Raji (cell line): ENCODE measurements around the gene CAST.

Experiments used
- POLR2A ChIP-seq: IDR thresholded peaks from 2 replicates; pipeline ENCODE4 v1.6.1; 2011; ENCODE audit warnings: low read depth, low read length, control low read depth; ENCODE audit not compliant: insufficient read depth

The CAST gene

GRCh38 chr5:96761618-96762017 lies 99.4 kb downstream of the CAST start:
- no peak for TF ChIP-seq POLR2A

- no peak for TF ChIP-seq POLR2A
Observed at GRCh38 chr5:96763026-96763425, 100.8 kb downstream of the CAST start.

DNA sequence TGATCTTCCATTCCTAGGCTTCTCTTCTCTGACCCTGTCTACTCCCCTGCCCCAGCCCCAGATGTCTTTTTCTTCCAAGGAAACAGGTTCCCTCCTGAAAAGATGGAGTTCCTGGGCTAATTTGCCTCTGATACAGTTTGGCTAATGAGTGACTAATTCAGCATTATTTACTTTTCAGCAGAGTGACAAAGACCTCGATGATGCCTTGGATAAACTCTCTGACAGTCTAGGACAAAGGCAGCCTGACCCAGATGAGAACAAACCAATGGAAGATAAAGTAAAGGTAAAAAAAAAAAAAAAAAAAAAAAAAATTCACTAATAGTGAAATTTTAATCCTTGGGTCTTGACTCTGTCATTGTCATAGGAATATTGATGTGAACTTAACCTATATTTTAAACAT lies 102.9 kb downstream of the CAST start:
- TF ChIP-seq POLR2A = no peak

- no peak for TF ChIP-seq POLR2A
Observed at GRCh38 chr5:96768708-96769251, 106.6 kb downstream of the CAST start.

- no peak for TF ChIP-seq POLR2A
Observed at GRCh38 chr5:96771395-96771794, 109.2 kb downstream of the CAST start.

DNA sequence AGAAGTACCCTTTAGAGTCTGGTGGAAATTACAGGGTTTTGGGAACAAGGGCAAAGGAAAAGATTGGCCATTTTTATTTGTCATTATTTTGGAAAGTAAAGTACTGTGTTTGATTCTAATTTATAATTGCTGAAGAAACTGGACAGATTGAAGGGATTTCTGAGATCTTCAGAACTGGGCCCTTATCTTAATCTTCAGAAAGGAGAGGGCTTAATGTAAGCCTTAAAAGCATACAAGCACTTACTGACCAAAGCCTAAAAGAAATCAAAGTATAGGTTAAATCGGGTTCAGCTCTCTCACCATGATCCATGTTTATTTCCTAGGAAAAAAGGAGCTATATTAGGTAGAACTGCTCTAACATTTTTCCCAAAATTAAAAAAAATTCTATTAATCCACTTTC lies 109.9 kb downstream of the CAST start:
- no peak for TF ChIP-seq POLR2A

GRCh38 chr5:96772542-96772941 lies 110.4 kb downstream of the CAST start:
- no peak for TF ChIP-seq POLR2A

DNA sequence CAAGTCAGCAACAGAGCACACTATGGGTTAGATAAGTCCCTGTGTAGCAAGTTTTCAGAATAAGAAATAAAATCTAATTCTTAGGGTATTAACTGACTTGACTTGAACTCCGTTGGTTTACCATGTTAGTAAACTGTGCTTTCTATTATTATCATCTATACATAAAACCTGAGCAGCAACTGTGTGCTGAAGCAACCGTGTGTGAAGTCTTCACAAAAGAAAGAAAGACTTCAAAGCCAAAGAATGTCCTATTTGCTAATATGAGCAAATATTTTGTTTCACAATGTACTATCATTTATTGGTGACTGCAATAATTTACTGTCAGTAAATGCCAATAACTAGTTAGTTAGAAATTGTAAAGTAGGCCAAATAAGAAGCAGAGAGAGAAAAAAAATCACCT lies 112.9 kb downstream of the CAST start:
- TF ChIP-seq POLR2A = no peak

- TF ChIP-seq POLR2A = no peak
Observed at GRCh38 chr5:96775689-96776088, 113.5 kb downstream of the CAST start.

DNA sequence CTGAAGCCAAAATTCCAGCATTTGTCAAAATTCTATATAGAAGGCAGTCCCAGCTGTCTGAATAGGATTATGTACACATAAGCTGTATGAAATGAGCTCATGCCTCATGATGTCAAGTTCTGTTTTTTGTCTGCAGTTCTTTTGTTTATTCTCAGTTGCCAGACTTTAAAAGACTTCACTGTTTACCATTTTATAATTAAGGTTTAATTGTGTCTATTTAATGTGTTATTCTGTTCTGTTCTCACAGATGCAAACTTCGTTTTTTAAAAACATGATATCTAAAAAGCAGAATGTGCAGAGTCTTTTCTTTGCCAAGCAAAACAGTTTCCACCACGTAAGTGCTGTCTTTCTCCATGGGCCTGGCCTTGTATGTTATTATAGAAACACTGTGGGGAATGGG lies 114.4 kb downstream of the CAST start:
- no peak for TF ChIP-seq POLR2A

GRCh38 chr5:96778409-96778808 lies 116.2 kb downstream of the CAST start:
- TF ChIP-seq POLR2A = no peak

GRCh38 chr5:96780626-96781025 lies 118.5 kb downstream of the CAST start:
- no peak for TF ChIP-seq POLR2A

- TF ChIP-seq POLR2A = no peak
Observed at GRCh38 chr5:96781031-96781971, 119.1 kb downstream of the CAST start.

GRCh38 chr5:96783326-96783725 lies 121.2 kb downstream of the CAST start:
- no peak for TF ChIP-seq POLR2A

DNA sequence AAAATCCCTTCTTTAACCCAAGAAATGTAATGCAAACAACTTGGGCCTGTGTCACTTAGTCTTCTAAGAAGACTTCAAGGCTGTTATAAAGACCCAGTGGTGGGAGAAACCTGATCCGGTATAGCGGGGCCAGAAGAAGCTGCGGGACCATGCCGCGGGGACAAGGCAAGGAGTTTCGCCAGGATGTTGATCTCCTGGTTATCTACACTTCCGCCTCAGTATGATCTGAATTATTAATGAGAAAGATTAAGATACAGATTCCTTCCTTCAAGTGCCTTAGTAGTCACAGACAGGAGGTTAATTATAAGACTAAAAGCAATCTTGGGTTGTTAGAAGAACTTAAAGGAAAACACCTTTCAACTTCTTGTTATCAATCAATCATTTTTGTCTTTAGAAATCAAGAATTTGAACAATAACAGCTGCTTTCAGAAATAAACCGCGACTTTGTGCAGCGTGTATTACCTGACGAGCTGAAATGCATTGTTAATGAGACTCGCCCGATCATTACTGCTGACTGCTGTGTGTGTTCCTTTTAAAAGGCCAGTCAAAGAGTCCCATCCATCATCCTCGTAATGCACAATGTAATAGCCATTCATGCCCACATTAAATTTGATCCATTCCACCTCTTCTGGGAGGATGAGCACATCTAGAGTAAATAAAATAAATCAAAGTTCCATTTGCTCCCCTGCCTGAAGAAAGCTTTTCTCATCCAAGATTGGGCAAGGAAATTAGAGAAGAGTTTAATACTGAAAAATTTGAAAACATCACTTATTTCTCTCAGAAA lies 123.3 kb downstream of the CAST start:
- no peak for TF ChIP-seq POLR2A
